NT2/D1 (cell line): ENCODE measurements around the gene NKX2-1.

Experiments used
- SUZ12 ChIP-seq: IDR thresholded peaks from 2 replicates; pipeline ENCODE4 v1.6.1; 2011; ENCODE audit not compliant: insufficient read length, insufficient read depth; ENCODE audit errors: extremely low read depth
- YY1 ChIP-seq: IDR thresholded peaks from 2 replicates; pipeline ENCODE4 v1.6.1; 2011; ENCODE audit not compliant: insufficient read length, insufficient read depth
- ZNF274 ChIP-seq: IDR thresholded peaks from 2 replicates; pipeline ENCODE4 v1.6.1; 2011; ENCODE audit warnings: mild to moderate bottlenecking, low read depth, low read length

- TF ChIP-seq ZNF274 (no peak), YY1 (no peak), SUZ12 (peak; percentile 32)
Measured at GRCh38 chr14:36524220-36524837, 4.3 kb upstream of the NKX2-1 start.
